ENCODE data around the gene ABCA8. TPM values are rescaled to one million over a fixed set of nuclear protein-coding genes. Genes with fewer than 3 reads are reported as not detected.
"Not testable (repeated sequence)": the region's sequence is repeated elsewhere in the genome, so short reads cannot be mapped to it uniquely, and the experiment has no call there.

ABCA8 gene
- not detected in 2 replicates for total RNA-seq (2014; rRNA removed; shearing (Covaris generic); ENCODE audit: low replicate concordance)

DNA sequence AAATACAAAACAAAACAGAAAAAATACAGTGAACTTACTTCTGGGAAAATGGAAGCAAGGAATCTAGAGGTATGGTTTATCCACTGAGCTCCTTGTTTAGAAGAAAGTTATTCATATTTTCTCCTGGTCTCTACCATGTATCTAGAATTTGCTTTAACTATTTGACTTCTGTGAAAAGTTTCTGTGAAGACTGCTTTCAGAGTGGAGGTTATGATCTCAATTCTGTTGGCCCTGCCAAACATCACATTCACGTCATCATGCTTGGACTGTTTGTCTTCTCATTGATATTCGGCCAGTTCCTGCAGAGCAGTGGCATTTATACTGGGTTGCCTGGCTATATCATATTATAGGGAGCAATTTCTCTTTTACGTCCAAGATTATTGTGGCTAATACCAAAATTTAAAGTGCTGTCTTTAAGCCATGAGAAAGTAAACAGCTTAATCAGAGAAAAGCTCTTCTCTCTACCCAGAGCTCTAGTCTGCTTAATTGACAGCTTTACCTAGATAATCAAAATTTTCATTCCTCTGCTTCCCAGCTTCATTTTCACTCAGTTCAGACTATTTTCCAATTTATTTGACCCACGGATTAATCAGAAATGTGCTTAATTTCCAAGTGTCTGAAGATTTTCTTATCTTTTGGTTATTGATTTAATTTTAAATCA is at the start of gene ABCA8:
Gene ABCA8, minus strand, starts transcription at position 212 of the 661 bp plus-strand sequence. CDS start 13,358 bp downstream, outside the sequence.
- Histone ChIP-seq H2AFZ (ENCODE audit: low read length) (no peak within 1 kb of the TSS), H3K9ac (ENCODE audit: low read length) (no peak within 1 kb of the TSS), H3K36me3 (ENCODE audit: insufficient read depth, low read length) (no peaks in the 10 kb centered on the region), H3K79me2 (ENCODE audit: low read length) (no peaks in the 10 kb centered on the region), H3K9me3 (ENCODE audit: low read length) (no peaks in the 10 kb centered on the region), H3K4me3 (ENCODE audit: low read length) (no peak within 1 kb of the TSS), H3K27me3 (ENCODE audit: low read length) (no peaks in the 10 kb centered on the region), H3K9me2 (replicated peaks; ENCODE audit: insufficient read depth, low read length) (no peaks in the 10 kb centered on the region), H3K27ac (ENCODE audit: low read length) (no peak within 1 kb of the TSS), H3K4me2 (ENCODE audit: low read depth, low read length, poor library complexity, severe bottlenecking) (no peak within 1 kb of the TSS), H4K20me1 (ENCODE audit: insufficient read depth, low read depth, low read length) (no peaks in the 10 kb centered on the region), H3K4me1 (ENCODE audit: low read length) (no peaks in the 10 kb centered on the region)
- no peak for DNase-seq

DNA sequence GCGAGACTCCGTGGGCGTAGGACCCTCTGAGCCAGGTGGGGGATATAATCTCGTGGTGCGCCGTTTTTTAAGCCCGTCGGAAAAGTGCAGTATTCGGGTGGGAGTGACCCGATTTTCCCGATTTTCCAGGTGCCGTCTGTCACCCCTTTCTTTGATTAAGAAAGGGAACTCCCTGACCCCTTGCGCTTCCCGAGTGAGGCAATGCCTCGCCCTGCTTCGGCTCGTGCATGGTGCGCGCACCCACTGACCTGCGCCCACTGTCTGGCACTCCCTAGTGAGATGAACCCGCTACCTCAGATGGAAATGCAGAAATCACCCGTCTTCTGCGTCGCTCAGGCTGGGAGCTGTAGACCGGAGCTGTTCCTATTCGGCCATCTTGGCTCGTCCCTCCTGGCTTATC is 49.6 kb upstream of the ABCA8 start:
- not testable (repeated sequence) for H3K9me3 ChIP-seq (ENCODE audit: low read length); H3K27me3 ChIP-seq (ENCODE audit: low read length); H3K27ac ChIP-seq (ENCODE audit: low read length); H3K9ac ChIP-seq (ENCODE audit: low read length); H2AFZ ChIP-seq (ENCODE audit: low read length); H4K20me1 ChIP-seq (ENCODE audit: insufficient read depth, low read depth, low read length); DNase-seq; H3K4me1 ChIP-seq (ENCODE audit: low read length); H3K4me3 ChIP-seq (ENCODE audit: low read length); H3K4me2 ChIP-seq (ENCODE audit: low read depth, low read length, poor library complexity, severe bottlenecking); H3K79me2 ChIP-seq (ENCODE audit: low read length); H3K36me3 ChIP-seq (ENCODE audit: insufficient read depth, low read length); H3K9me2 ChIP-seq (replicated peaks; ENCODE audit: insufficient read depth, low read length)

- H3K4me1 ChIP-seq (ENCODE audit: low read length); H3K36me3 ChIP-seq (ENCODE audit: insufficient read depth, low read length); H3K9me3 ChIP-seq (ENCODE audit: low read length); H3K27me3 ChIP-seq (ENCODE audit: low read length); H2AFZ ChIP-seq (ENCODE audit: low read length); H3K4me3 ChIP-seq (ENCODE audit: low read length); H3K9ac ChIP-seq (ENCODE audit: low read length); H3K79me2 ChIP-seq (ENCODE audit: low read length); H3K4me2 ChIP-seq (ENCODE audit: low read depth, low read length, poor library complexity, severe bottlenecking); H3K27ac ChIP-seq (ENCODE audit: low read length); DNase-seq; H3K9me2 ChIP-seq (replicated peaks; ENCODE audit: insufficient read depth, low read length); H4K20me1 ChIP-seq (ENCODE audit: insufficient read depth, low read depth, low read length): not testable (repeated sequence)
Observed at GRCh38 chr17:68999743-69000142, 44.6 kb upstream of the ABCA8 start.

GRCh38 chr17:68993112-68993511 is 37.9 kb upstream of the ABCA8 start:
- H3K4me2 ChIP-seq (ENCODE audit: low read depth, low read length, poor library complexity, severe bottlenecking), result no peak overlapping the region
- H3K79me2 ChIP-seq (ENCODE audit: low read length), result no peaks in the 10 kb centered on the region
- H3K27ac ChIP-seq (ENCODE audit: low read length), result no peak overlapping the region
- no peak overlapping the region for H3K9ac ChIP-seq (ENCODE audit: low read length)
- no peaks in the 10 kb centered on the region for H3K9me3 ChIP-seq (ENCODE audit: low read length)
- H3K27me3 ChIP-seq (ENCODE audit: low read length), result no peaks in the 10 kb centered on the region
- no peaks in the 10 kb centered on the region for H3K36me3 ChIP-seq (ENCODE audit: insufficient read depth, low read length)
- no peaks in the 10 kb centered on the region for H3K9me2 ChIP-seq (replicated peaks; ENCODE audit: insufficient read depth, low read length)
- no peak overlapping the region for H3K4me3 ChIP-seq (ENCODE audit: low read length)
- DNase-seq, result peak; percentile 19
- no peaks in the 10 kb centered on the region for H4K20me1 ChIP-seq (ENCODE audit: insufficient read depth, low read depth, low read length)
- no peak overlapping the region for H2AFZ ChIP-seq (ENCODE audit: low read length)
- H3K4me1 ChIP-seq (ENCODE audit: low read length), result no peaks in the 10 kb centered on the region

DNA sequence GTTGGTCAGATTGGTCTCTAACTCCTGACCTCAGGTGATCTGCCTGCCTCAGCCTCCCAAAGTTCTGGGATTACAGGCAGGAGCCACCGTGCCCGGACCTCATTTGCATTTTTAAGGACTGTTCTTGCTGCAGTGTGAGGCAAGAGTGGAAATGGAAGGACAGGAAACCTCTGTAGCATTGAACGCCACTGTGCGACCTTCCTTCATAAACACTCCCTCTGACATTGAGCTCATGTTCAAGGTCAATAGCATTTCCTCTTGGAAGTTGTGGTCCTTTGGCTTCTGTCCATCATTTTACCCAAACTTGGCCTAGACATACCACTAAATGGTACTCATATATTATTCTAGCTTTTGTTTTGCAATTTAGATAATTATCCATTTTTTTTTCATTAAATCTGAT is 32.8 kb upstream of the ABCA8 start:
- H4K20me1 ChIP-seq (ENCODE audit: insufficient read depth, low read depth, low read length), result no peaks in the 10 kb centered on the region
- no peaks in the 10 kb centered on the region for H3K9me3 ChIP-seq (ENCODE audit: low read length)
- H3K4me3 ChIP-seq (ENCODE audit: low read length), result no peak overlapping the region
- H2AFZ ChIP-seq (ENCODE audit: low read length), result no peak overlapping the region
- H3K9me2 ChIP-seq (replicated peaks; ENCODE audit: insufficient read depth, low read length), result no peaks in the 10 kb centered on the region
- H3K4me1 ChIP-seq (ENCODE audit: low read length), result no peaks in the 10 kb centered on the region
- peak; percentile 14 for DNase-seq
- no peaks in the 10 kb centered on the region for H3K79me2 ChIP-seq (ENCODE audit: low read length)
- H3K9ac ChIP-seq (ENCODE audit: low read length), result no peak overlapping the region
- no peak overlapping the region for H3K27ac ChIP-seq (ENCODE audit: low read length)
- H3K4me2 ChIP-seq (ENCODE audit: low read depth, low read length, poor library complexity, severe bottlenecking), result no peak overlapping the region
- H3K36me3 ChIP-seq (ENCODE audit: insufficient read depth, low read length), result no peaks in the 10 kb centered on the region
- H3K27me3 ChIP-seq (ENCODE audit: low read length), result no peaks in the 10 kb centered on the region

DNA sequence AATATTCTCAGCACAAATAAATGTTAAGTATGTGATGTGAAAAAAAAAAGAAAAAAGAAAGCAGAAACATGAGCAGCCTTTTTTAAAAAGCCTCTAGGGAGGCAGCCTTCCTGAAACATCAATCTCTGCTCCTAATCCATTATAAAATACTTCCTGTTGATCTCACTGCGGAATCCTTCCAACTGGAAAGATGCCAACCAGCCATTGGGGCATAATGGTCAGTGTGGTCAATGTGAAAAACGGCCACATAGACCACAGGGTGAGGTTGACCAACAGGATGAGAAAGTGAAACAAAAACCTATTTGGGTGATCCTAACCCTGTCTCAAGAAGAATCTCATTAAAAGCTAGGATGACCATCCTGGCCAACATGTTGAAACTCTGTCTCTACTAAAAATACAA is 26.1 kb upstream of the ABCA8 start:
- Histone ChIP-seq H3K4me2 (ENCODE audit: low read depth, low read length, poor library complexity, severe bottlenecking) (no peak overlapping the region), H3K27ac (ENCODE audit: low read length) (no peak overlapping the region), H3K79me2 (ENCODE audit: low read length) (no peaks in the 10 kb centered on the region), H4K20me1 (ENCODE audit: insufficient read depth, low read depth, low read length) (no peaks in the 10 kb centered on the region), H3K4me3 (ENCODE audit: low read length) (no peak overlapping the region), H3K4me1 (ENCODE audit: low read length) (no peaks in the 10 kb centered on the region), H3K9me2 (replicated peaks; ENCODE audit: insufficient read depth, low read length) (no peaks in the 10 kb centered on the region), H2AFZ (ENCODE audit: low read length) (no peak overlapping the region), H3K27me3 (ENCODE audit: low read length) (no peaks in the 10 kb centered on the region), H3K9ac (ENCODE audit: low read length) (no peak overlapping the region), H3K36me3 (ENCODE audit: insufficient read depth, low read length) (no peaks in the 10 kb centered on the region), H3K9me3 (ENCODE audit: low read length) (no peaks in the 10 kb centered on the region)
- no peak for DNase-seq

DNA sequence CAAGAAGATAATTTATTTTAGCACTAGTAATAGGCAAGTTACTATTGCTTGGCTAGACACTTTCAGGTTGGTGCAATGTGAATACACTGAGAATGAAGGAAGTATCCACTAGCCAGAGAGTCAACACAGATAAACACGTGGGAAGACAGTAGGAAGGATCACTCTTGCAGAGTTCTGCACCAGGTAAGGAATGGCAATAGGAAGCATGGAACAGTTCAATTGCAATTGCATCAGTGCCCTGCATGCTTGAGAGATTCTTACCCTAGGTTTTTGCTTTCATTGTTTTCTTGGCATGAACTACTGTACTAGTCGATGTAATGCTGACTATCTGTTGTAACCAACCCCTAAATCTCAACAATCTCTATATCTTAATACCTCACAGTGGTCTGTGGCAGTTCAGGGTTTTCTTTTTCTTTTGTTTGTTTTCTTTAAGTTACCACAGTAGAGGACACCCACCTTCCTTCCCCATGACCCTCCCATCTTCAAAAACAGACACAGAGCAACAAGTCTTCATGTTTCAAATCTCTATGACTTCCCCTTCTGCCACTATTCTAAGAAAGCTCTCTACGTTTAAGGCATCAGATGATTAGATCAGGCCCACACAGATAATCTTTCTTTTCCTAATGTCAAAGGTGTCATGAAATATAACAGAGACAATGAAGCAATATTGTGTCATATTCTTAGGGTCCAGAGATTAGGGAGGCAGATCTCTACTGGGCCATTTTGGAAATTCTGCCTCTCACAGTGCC is 18.1 kb upstream of the ABCA8 start:
- Histone ChIP-seq H3K79me2 (ENCODE audit: low read length) (no peaks in the 10 kb centered on the region), H4K20me1 (ENCODE audit: insufficient read depth, low read depth, low read length) (no peaks in the 10 kb centered on the region), H3K36me3 (ENCODE audit: insufficient read depth, low read length) (no peaks in the 10 kb centered on the region), H3K27me3 (ENCODE audit: low read length) (no peaks in the 10 kb centered on the region), H3K9me3 (ENCODE audit: low read length) (no peaks in the 10 kb centered on the region), H3K27ac (ENCODE audit: low read length) (no peak overlapping the region), H3K9ac (ENCODE audit: low read length) (no peak overlapping the region), H2AFZ (ENCODE audit: low read length) (no peak overlapping the region), H3K9me2 (replicated peaks; ENCODE audit: insufficient read depth, low read length) (no peaks in the 10 kb centered on the region), H3K4me3 (ENCODE audit: low read length) (no peak overlapping the region), H3K4me1 (ENCODE audit: low read length) (no peaks in the 10 kb centered on the region), H3K4me2 (ENCODE audit: low read depth, low read length, poor library complexity, severe bottlenecking) (no peak overlapping the region)
- DNase-seq, result no peak

GRCh38 chr17:68972119-68972704 is 17.0 kb upstream of the ABCA8 start:
- Histone ChIP-seq H3K79me2 (ENCODE audit: low read length) (no peaks in the 10 kb centered on the region), H4K20me1 (ENCODE audit: insufficient read depth, low read depth, low read length) (no peaks in the 10 kb centered on the region), H3K9me3 (ENCODE audit: low read length) (no peaks in the 10 kb centered on the region), H3K9me2 (replicated peaks; ENCODE audit: insufficient read depth, low read length) (no peaks in the 10 kb centered on the region), H3K27ac (ENCODE audit: low read length) (no peak overlapping the region), H3K9ac (ENCODE audit: low read length) (no peak overlapping the region), H3K4me2 (ENCODE audit: low read depth, low read length, poor library complexity, severe bottlenecking) (no peak overlapping the region), H3K27me3 (ENCODE audit: low read length) (no peaks in the 10 kb centered on the region), H3K4me3 (ENCODE audit: low read length) (no peak overlapping the region), H3K36me3 (ENCODE audit: insufficient read depth, low read length) (no peaks in the 10 kb centered on the region), H2AFZ (ENCODE audit: low read length) (no peak overlapping the region), H3K4me1 (ENCODE audit: low read length) (no peaks in the 10 kb centered on the region)
- DNase-seq, result peak; percentile 46
